ENCODE measurements around the gene AURKA.

DNA sequence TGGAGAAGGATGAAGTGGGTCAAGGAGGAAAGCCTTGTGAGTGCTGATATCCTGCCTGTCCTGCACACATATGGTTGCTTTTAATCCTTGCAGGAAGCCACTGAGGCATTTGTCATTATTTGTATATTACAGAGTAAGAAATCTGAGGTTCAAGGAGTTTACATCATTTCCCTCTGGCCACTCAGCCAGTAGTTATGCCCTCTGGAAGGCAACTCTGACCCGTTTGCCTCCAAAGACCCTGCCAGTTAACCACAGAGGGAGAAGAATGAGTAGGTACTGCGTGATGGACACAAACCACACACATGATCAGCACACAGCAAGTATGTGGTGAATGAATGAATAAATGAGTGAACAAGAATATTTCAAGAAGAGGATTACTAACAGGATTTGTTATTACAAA lies 41.2 kb downstream of the AURKA start:
- TF ChIP-seq, protein P1, sequence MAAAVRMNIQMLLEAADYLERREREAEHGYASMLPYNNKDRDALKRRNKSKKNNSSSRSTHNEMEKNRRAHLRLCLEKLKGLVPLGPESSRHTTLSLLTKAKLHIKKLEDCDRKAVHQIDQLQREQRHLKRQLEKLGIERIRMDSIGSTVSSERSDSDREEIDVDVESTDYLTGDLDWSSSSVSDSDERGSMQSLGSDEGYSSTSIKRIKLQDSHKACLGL (CRISPR knock-in tag; IDR thresholded peaks at IDR 0.05; ENCODE audit: borderline replicate concordance, poor library complexity, severe bottlenecking) = no peak
- TF ChIP-seq RFX5 (IDR thresholded peaks at IDR 0.05; ENCODE audit: low read depth, low read length) (no peak), SMAD1 (IDR thresholded peaks at IDR 0.05; ENCODE audit: low read depth, low read length, partially characterized antibody) (no peak), ZNF75A (CRISPR knock-in tag; IDR thresholded peaks at IDR 0.05) (no peak), SMARCC2 (IDR thresholded peaks at IDR 0.05; ENCODE audit: low read depth) (no peak), MED1 (CRISPR knock-in tag; IDR thresholded peaks at IDR 0.05; ENCODE audit: borderline replicate concordance) (no peak), ZNF830 (CRISPR knock-in tag; IDR thresholded peaks at IDR 0.05) (no peak), HNRNPH1 (optimal IDR thresholded peaks at IDR 0.05; ENCODE audit: low read depth, low read length) (no peak), RCOR1 (IDR thresholded peaks at IDR 0.05; ENCODE audit: borderline replicate concordance in 1 of 2, low read depth in 2 of 2, low read length in 2 of 2) (no peak), GTF2F1 (IDR thresholded peaks at IDR 0.05; ENCODE audit: low read depth, low read length) (no peak)
- TF ChIP-seq, protein P2, sequence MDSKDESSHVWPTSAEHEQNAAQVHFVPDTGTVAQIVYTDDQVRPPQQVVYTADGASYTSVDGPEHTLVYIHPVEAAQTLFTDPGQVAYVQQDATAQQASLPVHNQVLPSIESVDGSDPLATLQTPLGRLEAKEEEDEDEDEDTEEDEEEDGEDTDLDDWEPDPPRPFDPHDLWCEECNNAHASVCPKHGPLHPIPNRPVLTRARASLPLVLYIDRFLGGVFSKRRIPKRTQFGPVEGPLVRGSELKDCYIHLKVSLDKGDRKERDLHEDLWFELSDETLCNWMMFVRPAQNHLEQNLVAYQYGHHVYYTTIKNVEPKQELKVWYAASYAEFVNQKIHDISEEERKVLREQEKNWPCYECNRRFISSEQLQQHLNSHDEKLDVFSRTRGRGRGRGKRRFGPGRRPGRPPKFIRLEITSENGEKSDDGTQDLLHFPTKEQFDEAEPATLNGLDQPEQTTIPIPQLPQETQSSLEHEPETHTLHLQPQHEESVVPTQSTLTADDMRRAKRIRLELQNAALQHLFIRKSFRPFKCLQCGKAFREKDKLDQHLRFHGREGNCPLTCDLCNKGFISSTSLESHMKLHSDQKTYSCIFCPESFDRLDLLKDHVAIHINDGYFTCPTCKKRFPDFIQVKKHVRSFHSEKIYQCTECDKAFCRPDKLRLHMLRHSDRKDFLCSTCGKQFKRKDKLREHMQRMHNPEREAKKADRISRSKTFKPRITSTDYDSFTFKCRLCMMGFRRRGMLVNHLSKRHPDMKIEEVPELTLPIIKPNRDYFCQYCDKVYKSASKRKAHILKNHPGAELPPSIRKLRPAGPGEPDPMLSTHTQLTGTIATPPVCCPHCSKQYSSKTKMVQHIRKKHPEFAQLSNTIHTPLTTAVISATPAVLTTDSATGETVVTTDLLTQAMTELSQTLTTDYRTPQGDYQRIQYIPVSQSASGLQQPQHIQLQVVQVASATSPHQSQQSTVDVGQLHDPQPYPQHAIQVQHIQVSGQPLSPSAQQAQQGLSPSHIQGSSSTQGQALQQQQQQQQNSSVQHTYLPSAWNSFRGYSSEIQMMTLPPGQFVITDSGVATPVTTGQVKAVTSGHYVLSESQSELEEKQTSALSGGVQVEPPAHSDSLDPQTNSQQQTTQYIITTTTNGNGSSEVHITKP (IDR thresholded peaks at IDR 0.05; ENCODE audit: partially characterized antibody) = no peak
- TF ChIP-seq, protein P3, sequence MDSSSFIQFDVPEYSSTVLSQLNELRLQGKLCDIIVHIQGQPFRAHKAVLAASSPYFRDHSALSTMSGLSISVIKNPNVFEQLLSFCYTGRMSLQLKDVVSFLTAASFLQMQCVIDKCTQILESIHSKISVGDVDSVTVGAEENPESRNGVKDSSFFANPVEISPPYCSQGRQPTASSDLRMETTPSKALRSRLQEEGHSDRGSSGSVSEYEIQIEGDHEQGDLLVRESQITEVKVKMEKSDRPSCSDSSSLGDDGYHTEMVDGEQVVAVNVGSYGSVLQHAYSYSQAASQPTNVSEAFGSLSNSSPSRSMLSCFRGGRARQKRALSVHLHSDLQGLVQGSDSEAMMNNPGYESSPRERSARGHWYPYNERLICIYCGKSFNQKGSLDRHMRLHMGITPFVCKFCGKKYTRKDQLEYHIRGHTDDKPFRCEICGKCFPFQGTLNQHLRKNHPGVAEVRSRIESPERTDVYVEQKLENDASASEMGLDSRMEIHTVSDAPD (CRISPR knock-in tag; IDR thresholded peaks at IDR 0.05) = no peak

All from K562 (cell line).